GM19035 (cell line): ENCODE results near the gene PRPF19.

Experiments used
- ATAC-seq: cut with Tn5 transposase; IDR thresholded peaks from one replicate; pipeline ENCODE4 v1.9.1; 2021; ENCODE audit not compliant: unreplicated experiment

PRPF19 gene

DNA sequence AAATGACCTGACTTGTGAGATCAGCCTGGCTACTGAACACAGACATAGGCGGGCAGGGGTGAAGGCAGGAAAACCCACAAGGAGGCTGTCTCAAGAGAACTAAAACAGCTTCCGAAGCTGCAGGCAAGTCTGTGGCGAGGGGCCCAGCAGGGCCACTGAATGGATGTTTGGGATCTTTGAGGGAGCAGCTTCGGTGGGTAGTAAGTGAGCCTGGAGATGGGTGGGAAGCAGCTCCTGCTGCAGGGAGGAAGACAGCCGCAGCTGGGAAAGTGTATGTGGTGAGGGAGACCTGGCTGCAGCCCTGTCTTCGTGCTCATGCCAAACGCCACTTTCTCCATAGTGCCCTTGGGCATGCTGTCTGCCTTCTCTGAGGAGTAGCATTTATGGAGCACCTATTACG, 61.0 kb downstream of the PRPF19 start:
- no peak for ATAC-seq

- no peak for ATAC-seq
Observed at GRCh38 chr11:60844870-60845221, 61.5 kb downstream of the PRPF19 start.

DNA sequence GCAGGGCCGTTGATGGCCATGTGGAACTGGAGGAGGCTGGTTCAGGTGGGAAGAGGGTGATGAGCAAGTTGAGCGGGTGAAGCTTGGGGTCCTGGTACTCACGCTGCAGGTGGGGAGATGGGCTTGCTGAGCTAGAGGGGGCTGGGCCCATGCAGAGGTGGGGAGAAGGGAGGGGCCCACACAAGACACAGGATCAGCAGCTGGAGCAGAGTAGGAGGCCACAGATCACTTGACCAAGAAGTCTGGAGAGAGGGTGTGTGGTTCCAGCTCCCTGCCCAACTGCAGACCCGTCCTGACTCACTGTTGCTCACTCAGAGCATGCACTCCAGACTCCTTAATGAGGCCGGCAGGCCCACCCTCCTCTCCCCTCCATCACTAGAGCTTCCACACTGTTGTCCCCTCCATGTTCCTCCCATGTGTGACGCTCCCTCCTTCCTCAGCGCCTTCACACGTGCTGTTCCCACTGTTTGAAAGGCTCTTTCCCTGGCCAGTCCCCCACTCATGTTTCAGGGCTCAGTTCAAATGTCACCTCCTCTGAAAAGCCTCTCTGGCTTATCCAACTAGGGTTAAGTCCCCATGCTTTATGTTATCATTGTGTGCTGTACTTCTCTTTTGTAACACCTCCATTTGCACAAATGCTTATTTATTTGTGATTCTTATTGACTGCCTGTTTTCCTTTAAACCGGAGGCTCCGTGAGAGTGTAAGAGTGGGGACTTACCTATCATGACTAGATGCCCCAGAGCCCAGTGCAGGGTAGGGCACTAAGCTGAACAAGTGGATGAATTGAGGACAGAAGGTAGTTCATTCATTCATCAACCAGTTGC, 62.1 kb downstream of the PRPF19 start:
- ATAC-seq = no peak

- ATAC-seq = no peak
Observed at GRCh38 chr11:60842668-60843600, 63.5 kb downstream of the PRPF19 start.

- ATAC-seq = peak; percentile 77
Observed at GRCh38 chr11:60841797-60842667, 64.4 kb downstream of the PRPF19 start, which contains the start of gene CCDC86. Gene CCDC86 (plus strand): TSS chr11:60842113. CDS start chr11:60842125, 12 bp downstream.
